ENCODE data around the gene FGF18.

GRCh38 chr5:171429543-171429910, 10.1 kb downstream of the FGF18 start:
- no peak for TF ChIP-seq CTCF (IDR thresholded peaks at IDR 0.05; ENCODE audit: extremely low read depth in 1 of 2, insufficient read depth in 1 of 2, low read depth in 1 of 2, low read length in 2 of 2)
- TF ChIP-seq EZH2 (IDR thresholded peaks at IDR 0.05; ENCODE audit: borderline replicate concordance, low read depth, low read length, severe bottlenecking): no peak
- no peak for TF ChIP-seq POLR2A (IDR thresholded peaks at IDR 0.05; ENCODE audit: low read depth, low read length)
- no peak for TF ChIP-seq JUN (IDR thresholded peaks at IDR 0.05; ENCODE audit: borderline replicate concordance, insufficient read depth, insufficient read length, low read depth)

Measured in endothelial cell of umbilical vein (primary cell).